NCI-H510A (cell line): ENCODE data around the gene SUCO.
"Not testable (repeated sequence)": the region's sequence is repeated elsewhere in the genome, so short reads cannot be mapped to it uniquely, and the experiment has no call there.

Experiments used
- DNase-seq: peaks from one replicate; lab custom pipeline; 2025; lab: John Stamatoyannopoulos, UW

The SUCO gene

GRCh38 chr1:172567720-172568119 lies 34.8 kb downstream of the SUCO start:
- DNase-seq: no peak

- DNase-seq: no peak
These were observed 41.1 kb downstream of the SUCO start for GRCh38 chr1:172574080-172574479.

DNA sequence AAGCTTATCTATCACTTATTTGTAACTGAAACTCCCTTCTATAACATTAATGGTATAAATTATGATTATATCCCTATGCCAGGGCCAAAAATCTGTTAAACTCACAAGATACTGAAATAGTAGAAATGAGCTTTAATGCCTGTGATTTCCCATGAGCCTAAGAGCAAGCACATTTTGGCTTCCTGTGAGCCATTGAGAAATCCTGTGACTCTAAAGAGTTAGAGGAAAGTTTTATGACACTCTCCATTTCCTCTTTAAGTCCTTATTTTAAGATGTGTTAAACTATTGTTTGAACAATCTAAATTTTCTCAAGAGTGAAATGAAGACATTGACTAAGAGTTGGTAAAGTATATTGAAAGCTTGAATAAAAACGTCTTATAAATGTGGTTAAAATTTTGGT lies 45.6 kb downstream of the SUCO start:
- no peak for DNase-seq

- no peak for DNase-seq
These were observed 48.3 kb downstream of the SUCO start for GRCh38 chr1:172581273-172581672.

- DNase-seq: no peak
These were observed 48.8 kb downstream of the SUCO start for GRCh38 chr1:172581779-172582178.

GRCh38 chr1:172582889-172583288 lies 49.9 kb downstream of the SUCO start:
- DNase-seq: no peak

DNA sequence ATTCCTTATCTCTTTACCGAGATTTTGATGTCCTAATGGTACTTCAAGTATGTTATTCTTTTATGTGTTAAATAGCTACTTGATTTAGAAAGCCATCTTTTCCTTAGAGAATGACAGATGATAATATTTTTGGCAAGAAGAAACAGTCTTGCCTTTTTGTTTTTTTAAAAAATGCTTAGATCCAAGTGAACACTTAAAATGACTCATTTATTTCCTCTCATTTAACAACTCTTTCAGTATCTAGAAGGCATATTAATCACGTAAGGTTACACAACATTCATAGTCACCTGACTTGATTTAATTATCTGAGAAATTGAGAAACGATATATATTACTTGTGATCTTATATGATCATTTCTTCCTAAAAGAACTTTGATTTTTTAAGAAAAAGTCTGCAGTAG lies 52.4 kb downstream of the SUCO start:
- DNase-seq: no peak

- DNase-seq: no peak
These were observed 52.9 kb downstream of the SUCO start for GRCh38 chr1:172585861-172586260.

DNA sequence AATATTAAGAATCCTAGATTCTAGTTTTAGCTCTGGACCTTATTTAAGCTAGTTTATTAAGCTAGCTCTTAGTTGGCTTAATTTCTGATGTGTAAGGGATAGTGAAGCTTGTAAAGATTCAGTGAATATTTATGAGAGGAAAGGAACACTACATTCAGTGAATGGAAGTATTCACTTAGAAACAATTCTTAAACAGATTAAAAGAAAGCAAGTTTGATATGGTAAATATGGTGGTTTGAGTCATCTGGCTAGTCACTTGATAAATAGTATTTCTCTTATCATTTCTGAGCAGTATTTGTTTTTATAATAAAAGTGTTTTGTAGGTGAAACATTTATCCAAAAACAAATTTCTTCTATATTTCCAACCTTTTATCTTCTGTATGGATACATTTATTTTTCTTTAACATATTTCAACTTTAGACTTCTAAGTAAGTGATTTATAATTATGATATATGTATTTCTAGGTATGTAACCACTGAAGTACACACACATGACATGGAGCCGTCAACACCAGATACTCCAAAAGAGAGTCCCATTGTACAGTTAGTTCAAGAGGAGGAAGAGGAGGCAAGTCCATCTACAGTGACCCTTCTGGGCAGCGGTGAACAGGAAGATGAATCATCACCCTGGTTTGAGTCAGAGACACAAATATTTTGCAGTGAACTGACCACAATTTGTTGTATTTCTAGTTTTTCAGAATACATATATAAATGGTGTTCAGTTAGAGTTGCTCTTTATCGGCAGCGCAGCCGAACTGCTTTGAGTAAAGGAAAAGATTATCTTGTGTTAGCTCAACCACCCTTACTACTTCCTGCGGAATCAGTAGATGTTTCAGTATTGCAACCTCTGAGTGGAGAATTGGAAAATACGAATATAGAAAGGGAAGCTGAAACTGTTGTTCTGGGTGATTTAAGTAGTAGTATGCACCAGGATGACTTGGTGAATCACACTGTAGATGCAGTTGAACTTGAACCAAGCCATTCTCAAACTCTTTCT lies 55.6 kb downstream of the SUCO start:
- no peak for DNase-seq

- DNase-seq: no peak
These were observed 56.6 kb downstream of the SUCO start for GRCh38 chr1:172589553-172589952.

GRCh38 chr1:172591429-172591828 lies 58.5 kb downstream of the SUCO start:
- not testable (repeated sequence) for DNase-seq

GRCh38 chr1:172595066-172595465 lies 62.1 kb downstream of the SUCO start:
- not testable (repeated sequence) for DNase-seq

DNA sequence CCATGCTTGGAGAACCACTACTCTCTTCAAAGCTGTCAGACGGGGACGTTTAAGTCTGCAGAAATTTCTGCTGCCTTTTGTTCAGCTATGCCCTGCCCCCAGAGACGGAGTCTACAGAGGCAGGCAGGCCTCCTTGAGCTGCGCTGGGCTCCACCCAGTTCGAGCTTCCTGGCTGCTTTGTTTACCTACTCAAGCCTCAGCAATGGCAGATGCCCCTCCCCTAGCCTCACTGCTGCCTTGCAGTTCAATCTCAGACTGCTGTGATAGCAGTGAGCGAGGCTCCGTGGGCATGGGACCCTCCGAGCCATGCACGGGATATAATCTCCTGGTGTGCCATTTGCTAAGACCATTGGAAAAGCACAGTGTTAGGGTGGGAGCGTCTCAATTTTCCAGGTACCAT lies 63.8 kb downstream of the SUCO start:
- not testable (repeated sequence) for DNase-seq

- DNase-seq: no peak
These were observed 67.0 kb downstream of the SUCO start for GRCh38 chr1:172599912-172600311.

DNA sequence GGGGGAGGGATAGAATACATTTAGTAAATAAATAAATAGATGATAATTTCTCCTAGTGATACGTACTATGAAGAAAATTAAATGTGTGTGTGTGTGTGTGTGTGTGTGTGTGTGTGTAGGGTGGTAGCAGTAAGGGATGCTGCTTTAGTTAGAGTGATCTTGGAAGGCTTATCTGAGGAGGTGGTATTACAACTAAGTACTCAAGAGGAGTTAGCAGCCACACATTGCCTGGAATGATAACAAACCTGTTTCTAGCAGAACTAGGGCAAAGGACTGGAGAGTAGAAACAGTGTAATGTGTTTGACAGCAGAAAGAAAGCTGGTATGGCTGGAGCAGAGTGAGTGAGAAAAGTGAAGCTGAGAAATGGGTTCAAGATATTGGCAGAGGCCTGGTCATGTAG lies 67.7 kb downstream of the SUCO start:
- DNase-seq: no peak

DNA sequence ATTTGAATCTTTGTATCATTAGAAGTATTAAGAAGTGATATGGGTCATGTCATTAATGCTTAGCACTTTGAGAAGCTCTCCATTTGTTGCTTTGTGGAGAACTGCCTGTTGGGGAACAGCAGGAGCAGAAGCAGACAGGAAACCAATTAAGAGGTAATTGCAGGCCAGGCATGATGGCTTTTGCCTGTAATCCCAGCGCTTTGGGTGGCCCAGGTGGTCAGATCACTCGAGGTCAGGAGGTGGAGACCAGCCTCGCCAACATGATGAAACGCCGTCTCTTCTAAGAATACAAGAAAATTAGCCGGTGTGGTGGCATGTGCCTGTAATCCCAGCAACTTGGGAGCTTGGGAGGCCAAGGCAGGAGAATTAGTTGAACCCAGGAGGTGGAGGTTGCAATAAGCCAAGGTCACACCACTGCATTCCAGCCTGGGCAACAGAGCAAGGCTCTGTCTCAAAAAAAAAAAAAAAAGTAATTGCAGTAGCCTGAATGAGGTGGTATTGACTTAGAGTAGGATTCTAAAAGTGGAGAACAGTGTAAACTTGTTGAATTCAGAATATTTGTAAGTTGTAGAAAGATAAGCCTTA lies 68.2 kb downstream of the SUCO start:
- DNase-seq: no peak

GRCh38 chr1:172602706-172603105 lies 69.8 kb downstream of the SUCO start:
- DNase-seq: no peak

DNA sequence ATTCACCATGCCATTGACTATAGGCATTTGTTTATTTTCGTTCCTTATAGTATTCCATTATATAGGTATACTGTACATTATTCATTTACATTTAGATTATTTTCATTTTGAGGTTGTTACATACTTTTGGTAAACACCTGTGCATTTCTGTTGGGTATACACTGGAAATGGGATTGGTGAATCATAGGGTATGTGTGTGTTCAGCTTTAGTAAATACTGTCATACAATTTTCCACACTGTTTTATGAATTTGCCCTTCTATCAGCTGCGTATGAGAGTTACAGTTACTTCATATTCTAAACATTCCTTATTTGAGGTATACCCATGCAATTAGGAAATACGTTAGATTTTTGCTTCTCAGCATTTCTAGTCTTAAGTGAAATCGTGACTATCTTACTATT lies 70.9 kb downstream of the SUCO start:
- no peak for DNase-seq

- DNase-seq: no peak
These were observed 72.7 kb downstream of the SUCO start for GRCh38 chr1:172605641-172606040.

DNA sequence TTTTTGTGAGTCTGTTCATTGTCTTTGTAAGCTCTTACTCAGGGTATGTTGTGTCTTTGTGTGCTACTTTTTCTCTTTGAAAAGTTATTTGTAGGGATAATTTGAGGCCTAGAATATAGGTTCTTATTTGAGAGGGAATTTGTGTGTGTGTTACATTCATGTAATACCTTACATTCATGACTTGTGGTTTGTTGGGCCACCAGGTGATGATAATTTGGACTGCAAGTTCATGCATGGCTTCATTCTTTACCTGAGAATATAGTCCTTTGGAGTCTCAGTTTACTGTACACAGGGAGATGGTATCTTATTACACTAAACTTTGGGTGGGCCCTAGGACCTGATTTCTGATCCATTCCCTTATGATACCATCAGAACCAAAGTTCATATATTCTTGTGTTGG lies 74.2 kb downstream of the SUCO start:
- DNase-seq: no peak

DNA sequence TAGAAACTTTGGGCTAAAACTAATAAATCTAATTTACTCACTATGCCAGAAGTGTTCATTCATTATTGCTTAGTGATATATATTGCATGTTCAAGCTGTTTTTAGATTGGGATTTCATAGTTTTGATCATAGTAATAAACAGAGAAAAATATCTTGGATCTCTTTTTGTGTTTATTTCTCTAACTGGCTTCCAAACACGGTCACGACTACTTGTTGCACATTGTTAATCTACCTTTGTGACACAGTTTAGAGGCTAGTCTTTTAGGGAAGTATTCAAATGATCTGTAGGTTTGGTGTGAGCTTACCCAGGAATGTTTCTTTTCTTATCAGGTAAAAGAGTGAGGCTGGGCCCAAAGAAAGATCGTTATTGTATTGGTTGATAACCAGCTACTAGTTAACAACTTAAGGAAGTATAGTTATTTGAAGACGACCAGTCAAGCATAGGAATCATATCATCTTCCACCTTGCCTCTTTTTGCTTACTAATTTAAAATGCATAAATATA lies 75.2 kb downstream of the SUCO start:
- no peak for DNase-seq

- DNase-seq: no peak
These were observed 76.6 kb downstream of the SUCO start for GRCh38 chr1:172609528-172609927.

DNA sequence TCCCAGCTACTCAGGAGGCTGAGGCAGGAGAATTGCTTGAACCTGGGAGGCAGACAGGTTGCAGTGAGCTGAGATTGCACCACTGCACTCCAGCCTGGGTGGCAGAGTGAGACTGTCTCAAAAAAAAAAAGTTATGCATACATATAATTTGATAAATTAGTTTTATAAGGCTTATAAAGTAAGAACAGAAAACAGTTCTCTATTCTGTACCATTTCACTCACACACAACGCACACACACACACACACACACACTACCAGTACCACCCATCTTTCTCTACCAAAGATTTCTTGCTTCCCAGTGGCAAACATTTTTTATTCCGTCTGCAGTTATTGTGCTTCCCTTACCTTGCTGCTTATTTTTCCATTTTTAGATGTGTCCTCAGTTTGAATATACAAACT lies 79.5 kb downstream of the SUCO start:
- DNase-seq: no peak
